Chondrocyte (in vitro differentiated cells): ENCODE results near the gene RPS14. TPM values are rescaled to one million over a fixed set of nuclear protein-coding genes. Genes with fewer than 3 reads are reported as not detected.

Experiments used
- DNase-seq: peaks from one replicate; pipeline ENCODE4 v3.0.0; 2021; ENCODE audit warnings: mixed read lengths, low spot score
- H3K27ac Mint-ChIP-seq: one replicate; pipeline ENCODE4 v1.8.0; 2021; ENCODE audit warnings: mild to moderate bottlenecking, moderate library complexity, mixed read lengths; ENCODE audit not compliant: unreplicated experiment
- H3K27me3 Mint-ChIP-seq: 2 replicates; pipeline ENCODE4 v1.8.0; 2021; ENCODE audit warnings: low read depth, mixed read lengths
- H3K36me3 Mint-ChIP-seq: 2 replicates; pipeline ENCODE4 v1.8.0; 2021; ENCODE audit warnings: low read depth, mixed read lengths
- H3K4me1 Mint-ChIP-seq: 2 replicates; pipeline ENCODE4 v1.8.0; 2021; ENCODE audit warnings: low read depth, mild to moderate bottlenecking, mixed read lengths
- H3K4me3 Mint-ChIP-seq: one replicate; pipeline ENCODE4 v1.8.0; 2021; ENCODE audit warnings: mild to moderate bottlenecking, moderate library complexity, mixed read lengths; ENCODE audit not compliant: unreplicated experiment
- H3K9me3 Mint-ChIP-seq: 2 replicates; pipeline ENCODE4 v1.8.0; 2021; ENCODE audit warnings: low read depth, mixed read lengths
- total RNA-seq: library from RNA; stranded (reverse); gene quantifications from 3 replicates; pipeline ENCODE4 v1.2.1, GENCODE V29; 2021
- TF ChIP-seq, protein P1 (sequence below): fragments of 200-600 bp; sonication (generic); IDR thresholded peaks from 2 replicates; pipeline ENCODE4 v1.5.0; 2021; ENCODE audit warnings: antibody characterized with exemption, mild to moderate bottlenecking, moderate library complexity

Gene RPS14
- total RNA-seq, 1 donor from 2014 or later, result 1,121 TPM

DNA sequence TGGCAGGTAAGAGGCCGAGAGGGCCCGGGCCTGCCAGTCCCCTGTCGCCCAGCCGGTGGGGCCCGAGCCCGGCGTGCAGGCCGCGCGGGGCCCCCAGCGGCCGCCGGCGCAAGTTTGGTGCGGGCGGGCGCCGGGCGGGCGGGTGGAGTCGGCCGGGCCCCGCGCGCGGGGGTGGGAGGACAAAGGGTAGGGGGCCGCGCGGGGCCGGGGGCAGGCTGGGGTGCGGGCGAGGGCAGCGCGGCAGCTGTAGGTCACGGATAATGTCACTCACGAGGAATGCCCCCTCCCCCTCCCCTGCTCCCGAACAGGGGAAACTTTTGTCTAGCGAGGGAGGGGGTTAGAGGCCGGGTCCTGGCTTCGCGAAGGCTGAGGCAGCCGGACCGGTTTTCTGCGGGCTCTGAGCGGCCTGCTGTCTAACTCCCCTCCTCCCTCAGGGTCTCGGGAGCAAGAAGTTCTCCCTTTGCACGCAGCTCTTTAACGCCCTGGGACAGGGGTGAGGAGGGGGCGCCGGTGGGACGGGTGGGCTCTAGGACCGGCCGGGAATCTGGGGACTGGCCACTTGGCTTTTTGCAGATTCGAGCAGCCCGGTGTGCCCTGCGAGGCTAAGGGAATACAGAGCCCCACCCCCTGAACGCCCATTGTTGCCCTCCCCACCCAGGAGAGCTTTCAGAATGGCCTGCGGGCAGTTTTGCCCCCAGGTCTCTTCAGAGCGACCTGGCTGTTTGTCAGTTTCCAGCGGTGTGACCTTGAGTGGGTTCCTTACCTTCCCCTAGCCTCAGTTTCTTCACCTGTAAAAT lies 37.1 kb upstream of the RPS14 start:
- peaks cover 64% of the 10 kb centered on the region for H3K4me1 Mint-ChIP-seq
- H3K27me3 Mint-ChIP-seq, result no peaks in the 10 kb centered on the region
- peak overlapping the region; percentile 83 for H3K27ac Mint-ChIP-seq
- peaks cover 2% of the 10 kb centered on the region for H3K36me3 Mint-ChIP-seq
- DNase-seq, result no peak
- H3K9me3 Mint-ChIP-seq, result no peaks in the 10 kb centered on the region
- TF ChIP-seq, protein P1, sequence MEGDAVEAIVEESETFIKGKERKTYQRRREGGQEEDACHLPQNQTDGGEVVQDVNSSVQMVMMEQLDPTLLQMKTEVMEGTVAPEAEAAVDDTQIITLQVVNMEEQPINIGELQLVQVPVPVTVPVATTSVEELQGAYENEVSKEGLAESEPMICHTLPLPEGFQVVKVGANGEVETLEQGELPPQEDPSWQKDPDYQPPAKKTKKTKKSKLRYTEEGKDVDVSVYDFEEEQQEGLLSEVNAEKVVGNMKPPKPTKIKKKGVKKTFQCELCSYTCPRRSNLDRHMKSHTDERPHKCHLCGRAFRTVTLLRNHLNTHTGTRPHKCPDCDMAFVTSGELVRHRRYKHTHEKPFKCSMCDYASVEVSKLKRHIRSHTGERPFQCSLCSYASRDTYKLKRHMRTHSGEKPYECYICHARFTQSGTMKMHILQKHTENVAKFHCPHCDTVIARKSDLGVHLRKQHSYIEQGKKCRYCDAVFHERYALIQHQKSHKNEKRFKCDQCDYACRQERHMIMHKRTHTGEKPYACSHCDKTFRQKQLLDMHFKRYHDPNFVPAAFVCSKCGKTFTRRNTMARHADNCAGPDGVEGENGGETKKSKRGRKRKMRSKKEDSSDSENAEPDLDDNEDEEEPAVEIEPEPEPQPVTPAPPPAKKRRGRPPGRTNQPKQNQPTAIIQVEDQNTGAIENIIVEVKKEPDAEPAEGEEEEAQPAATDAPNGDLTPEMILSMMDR, result no peak
- H3K4me3 Mint-ChIP-seq, result peak overlapping the region; percentile 81

DNA sequence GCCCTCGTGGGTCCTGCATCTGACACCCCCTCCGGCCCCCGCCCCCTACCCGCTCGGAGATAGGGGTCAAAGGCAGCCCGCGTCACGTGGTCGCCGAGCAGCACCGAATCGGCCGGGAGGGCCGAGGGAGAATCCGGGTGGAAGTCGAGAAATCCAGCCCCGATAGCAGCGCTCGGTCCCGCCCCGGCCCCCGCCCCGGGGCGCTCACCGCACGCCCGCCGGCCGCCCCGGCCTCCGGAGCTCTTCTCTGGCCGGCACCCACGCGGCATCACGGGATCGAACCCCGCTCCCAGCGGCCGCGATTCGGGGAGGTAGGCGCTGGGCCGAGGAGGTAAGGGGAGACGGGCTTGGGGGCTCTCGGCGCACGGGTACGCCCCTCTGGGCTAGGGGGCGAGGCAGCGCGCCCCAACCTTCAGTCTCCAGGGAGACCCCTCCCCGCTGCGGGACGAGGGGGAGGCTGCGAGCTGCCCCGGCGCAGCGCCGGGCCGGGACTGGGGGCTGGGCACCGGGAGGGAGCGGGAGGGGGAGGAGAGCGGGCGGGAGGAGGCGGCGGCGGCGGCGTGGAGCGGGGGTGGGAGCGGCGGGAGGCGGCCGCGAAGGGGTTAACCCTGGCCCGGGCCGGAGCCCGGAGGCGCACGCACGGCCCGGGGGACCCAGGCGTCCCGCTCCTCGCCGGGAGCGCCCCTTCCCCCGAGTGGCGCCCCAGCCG lies 36.3 kb upstream of the RPS14 start:
- peaks cover 61% of the 10 kb centered on the region for H3K4me1 Mint-ChIP-seq
- no peak for DNase-seq
- peaks cover 1% of the 10 kb centered on the region for H3K36me3 Mint-ChIP-seq
- TF ChIP-seq, protein P1, result peak; percentile 47
- no peaks in the 10 kb centered on the region for H3K9me3 Mint-ChIP-seq
- H3K27me3 Mint-ChIP-seq, result no peaks in the 10 kb centered on the region
- peak overlapping the region; percentile 70 for H3K4me3 Mint-ChIP-seq
- H3K27ac Mint-ChIP-seq, result peak overlapping the region; percentile 72

DNA sequence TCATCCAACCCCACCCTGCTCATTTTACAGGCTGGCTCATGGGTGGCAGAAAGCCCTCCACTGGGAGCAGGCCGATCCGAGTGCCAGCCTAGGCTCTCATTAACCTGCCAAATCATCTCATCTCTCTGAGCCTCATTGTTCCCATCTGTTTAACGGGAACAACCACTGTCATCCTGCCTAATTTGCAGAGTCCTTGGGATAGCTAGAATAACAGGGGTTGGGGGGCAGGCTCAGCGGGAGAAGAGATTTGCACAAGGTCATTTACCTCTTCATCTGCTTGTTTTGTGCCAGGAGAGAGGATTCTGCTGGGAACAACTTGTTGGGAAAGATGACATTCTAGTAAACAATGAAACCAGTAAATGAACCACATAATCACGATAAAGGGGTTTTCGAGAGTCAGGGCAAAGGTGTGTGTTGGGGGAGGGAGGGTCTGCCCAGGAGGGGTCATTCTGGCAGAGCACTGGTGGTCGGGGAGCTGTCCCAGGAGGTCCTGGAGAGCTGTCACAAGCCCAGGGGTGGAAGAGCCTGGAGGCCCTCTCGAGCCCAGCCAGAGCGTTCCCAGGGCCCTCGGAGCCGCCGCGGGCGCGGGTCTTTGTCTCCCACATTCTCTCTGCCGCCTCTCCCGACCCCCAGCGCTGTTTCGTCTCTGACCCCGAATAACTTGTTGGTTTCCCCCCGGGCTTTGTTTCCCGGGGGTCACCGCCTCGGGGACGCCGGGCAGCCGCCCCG lies 35.6 kb upstream of the RPS14 start:
- TF ChIP-seq, protein P1, result no peak
- Mint-ChIP-seq H3K36me3 (no peaks in the 10 kb centered on the region), H3K4me1 (peaks cover 58% of the 10 kb centered on the region), H3K4me3 (peak overlapping the region; percentile 70), H3K27me3 (no peaks in the 10 kb centered on the region), H3K9me3 (no peaks in the 10 kb centered on the region), H3K27ac (peak overlapping the region; percentile 72)
- DNase-seq, result no peak

DNA sequence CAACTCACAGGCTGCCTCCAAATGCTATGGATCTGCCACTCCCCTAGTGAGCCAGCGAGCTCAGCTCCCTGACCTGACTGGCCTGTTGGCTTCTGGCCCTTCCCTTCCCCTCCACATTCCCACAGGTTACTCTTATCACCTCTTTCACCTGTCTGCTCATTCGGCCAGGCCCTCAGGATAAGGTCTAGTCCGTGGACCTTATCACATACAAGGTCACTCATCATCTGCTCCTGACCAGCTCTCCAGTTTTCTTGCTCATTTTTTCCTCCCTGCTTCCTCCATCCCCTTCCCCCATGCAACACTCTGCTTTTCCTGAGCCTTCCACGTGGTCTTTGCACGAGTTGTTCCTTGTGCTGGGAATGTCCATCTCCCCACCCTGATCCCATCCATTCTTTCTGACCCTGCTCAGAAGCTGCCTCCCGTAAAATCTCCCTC lies 32.5 kb upstream of the RPS14 start:
- H3K36me3 Mint-ChIP-seq, result no peaks in the 10 kb centered on the region
- no peak overlapping the region for H3K4me3 Mint-ChIP-seq
- no peak for DNase-seq
- peaks cover 45% of the 10 kb centered on the region for H3K4me1 Mint-ChIP-seq
- H3K27ac Mint-ChIP-seq, result no peak overlapping the region
- TF ChIP-seq, protein P1, result no peak
- no peaks in the 10 kb centered on the region for H3K27me3 Mint-ChIP-seq
- H3K9me3 Mint-ChIP-seq, result no peaks in the 10 kb centered on the region

DNA sequence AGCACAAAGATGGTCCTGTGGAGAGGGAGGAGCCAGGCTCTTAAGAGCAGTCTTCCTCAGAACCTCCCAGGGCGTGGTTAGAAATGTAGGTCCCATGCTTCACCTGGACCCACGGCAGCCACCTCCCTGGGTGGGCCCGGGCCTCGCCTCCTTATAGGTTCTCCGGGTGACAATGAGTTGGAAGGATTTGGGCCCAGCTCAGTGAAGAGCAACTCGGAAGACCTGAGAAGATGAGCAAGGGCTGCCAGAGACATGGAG lies 32.1 kb upstream of the RPS14 start:
- H3K27me3 Mint-ChIP-seq, result no peaks in the 10 kb centered on the region
- H3K4me3 Mint-ChIP-seq, result no peak overlapping the region
- TF ChIP-seq, protein P1, result no peak
- no peaks in the 10 kb centered on the region for H3K9me3 Mint-ChIP-seq
- peaks cover under 1% of the 10 kb centered on the region for H3K36me3 Mint-ChIP-seq
- DNase-seq, result no peak
- no peak overlapping the region for H3K27ac Mint-ChIP-seq
- peaks cover 47% of the 10 kb centered on the region for H3K4me1 Mint-ChIP-seq
